GM18520 (cell line): Measurements from ENCODE around the gene BZW2.
"Not testable (repeated sequence)": the region's sequence is repeated elsewhere in the genome, so short reads cannot be mapped to it uniquely, and the experiment has no call there.

Experiments
- ATAC-seq: cut with Tn5 transposase; IDR thresholded peaks from one replicate; pipeline ENCODE4 v1.9.1; 2021; ENCODE audit not compliant: unreplicated experiment

Gene BZW2

DNA sequence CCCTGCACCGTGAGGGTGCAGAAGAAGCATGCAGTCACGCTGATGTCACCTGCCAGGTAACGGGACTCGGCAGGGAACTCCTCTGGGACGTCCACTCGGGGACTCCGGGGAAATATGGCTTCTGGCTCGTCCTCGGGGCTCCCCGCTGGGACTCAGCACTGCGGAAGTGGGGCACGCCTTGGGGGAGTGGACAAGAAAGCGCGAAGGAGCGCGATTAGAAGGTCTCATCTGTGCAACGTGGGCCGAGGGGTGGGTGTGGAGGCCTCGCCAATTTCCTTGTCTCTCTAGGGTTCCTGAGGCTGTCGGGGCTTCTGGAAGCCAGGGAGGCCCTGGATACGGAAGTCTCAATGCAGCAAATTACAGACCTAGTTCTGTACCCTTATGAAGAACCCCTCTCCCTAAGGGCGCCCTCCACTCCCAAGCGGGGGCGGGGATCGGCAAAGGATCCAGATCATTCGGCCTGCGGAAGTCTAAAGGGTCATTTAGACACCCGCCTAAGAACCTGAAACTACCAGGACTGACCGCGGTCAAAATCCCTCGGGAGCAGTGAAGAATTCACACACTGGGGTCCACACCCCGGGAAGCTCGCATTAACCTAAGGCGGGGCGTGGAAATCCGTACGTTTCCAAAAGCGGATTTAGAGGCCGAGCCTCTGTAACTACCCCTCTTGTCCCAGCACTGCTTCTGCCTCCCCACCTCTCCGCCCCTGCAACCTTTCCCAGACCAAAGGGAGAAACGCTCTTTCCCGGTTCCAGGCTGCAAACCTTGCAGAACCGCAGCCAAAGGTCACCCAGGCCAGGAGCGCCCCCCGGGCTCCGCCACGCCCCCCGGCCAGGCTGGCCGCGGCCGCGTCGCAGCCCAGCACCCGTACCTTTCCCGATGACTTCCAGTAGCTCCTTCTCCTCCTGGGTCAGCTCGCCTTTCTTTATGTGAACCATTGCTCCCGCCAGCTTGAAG, 1.1 kb upstream of the BZW2 start:
- no peak for ATAC-seq

DNA sequence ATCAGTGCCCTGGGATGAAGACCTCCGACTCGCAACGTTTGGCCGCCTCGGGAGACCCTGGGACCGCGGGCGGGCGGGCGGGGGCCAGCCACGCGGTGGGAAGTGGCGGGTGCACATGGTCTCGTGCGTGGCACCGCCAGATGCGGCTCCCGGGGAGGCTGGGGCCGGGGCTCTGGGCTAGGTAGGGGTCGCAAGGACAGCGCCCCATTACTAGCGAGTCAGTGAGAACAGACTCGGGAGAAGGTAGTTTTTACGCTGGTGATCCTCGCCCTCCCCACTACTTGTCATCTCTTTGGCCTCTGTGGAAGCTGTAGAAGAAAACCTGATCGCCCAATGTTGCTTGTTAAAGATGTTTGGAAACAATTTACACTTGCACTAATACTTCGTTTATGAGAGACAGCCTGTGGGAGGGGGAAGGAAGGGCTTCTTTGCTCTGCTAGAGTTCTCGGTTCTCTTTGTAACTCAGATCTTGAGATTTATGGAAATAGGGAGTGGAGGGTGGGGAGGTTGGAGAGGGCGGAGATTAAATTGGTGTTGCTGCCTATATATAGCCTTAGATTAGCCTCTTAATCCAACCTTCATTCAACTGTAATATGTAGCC, 591 bp downstream of the BZW2 start:
- ATAC-seq = no peak

DNA sequence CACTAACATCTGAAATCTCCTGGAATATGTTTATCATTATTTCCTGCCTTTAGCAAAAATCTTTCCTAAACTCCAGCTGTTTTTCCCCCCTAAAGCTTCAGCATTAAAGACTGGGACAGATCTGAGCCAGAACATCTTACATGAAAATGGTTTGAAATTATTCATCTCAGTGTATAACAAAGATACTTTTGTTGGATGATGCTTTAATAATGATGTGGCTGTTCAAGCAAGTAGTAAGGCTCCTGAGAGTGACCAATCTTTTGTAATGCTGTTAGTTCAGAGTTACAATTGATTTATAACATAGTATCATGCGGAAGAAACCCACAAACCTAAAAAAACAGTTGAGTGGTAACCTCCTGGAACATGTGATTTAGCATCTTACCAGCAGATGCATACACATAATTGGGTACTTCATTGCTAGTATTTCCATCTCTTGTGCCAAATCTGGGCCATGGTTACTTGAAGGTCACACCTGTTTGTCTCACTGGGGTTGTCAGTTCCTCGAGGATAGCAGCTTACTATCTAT, 1.5 kb downstream of the BZW2 start:
- ATAC-seq = no peak

DNA sequence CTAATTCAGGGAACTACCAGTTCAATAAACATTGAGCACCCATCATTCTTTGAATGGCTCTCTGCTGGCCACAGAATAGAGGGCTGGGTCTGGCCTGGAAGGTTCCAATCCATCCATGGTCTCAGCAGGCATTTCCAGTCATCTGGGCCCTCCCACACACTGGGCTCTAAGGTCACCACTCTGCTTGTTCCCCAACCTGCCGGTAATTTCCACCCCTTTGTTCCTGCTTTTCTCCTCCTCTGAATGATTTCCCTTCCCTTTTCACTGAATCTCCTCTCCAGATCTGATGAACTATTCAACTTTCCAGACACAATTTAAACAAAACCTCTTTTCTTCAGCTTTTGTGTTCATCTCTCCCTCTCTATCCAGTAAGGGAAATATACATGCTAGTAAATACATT, 2.6 kb downstream of the BZW2 start:
- no peak for ATAC-seq

DNA sequence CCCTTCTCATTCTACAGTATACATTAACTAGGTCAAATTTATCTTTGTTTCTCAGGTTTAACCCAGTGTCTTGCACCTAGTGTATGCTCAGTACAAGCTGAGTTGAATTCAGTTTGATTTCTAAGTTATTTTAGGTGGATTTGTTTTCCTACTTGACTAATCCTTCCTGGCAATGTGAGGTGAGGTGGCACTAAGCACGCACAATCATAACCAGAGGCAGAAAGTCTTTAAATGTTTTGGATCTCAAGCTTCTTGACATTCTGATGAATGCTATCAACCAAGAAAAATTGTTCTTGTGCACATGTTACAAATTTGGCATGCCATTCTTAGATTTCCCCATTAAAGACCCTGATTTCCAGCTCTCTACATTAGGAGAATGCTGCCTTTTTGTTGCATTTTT, 3.2 kb downstream of the BZW2 start:
- no peak for ATAC-seq

DNA sequence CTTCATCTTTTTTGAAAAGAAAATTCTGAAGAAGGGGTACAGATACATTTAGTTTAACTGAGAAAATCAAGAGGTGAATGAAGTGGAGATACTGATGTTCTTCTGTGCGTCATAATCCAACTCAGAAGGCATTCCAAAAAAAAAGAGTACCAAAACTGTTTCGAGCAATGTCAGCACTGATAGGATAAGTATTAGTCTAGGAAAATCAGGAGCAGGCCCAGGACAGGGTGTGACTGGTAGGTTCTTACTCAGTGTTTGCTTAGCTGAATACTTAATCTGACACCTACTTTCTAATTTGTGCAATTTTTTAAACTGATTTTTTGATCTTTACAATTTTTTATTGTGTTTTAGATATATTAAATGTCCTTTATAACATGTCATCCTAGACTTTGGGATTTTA, 4.3 kb downstream of the BZW2 start:
- ATAC-seq = no peak

DNA sequence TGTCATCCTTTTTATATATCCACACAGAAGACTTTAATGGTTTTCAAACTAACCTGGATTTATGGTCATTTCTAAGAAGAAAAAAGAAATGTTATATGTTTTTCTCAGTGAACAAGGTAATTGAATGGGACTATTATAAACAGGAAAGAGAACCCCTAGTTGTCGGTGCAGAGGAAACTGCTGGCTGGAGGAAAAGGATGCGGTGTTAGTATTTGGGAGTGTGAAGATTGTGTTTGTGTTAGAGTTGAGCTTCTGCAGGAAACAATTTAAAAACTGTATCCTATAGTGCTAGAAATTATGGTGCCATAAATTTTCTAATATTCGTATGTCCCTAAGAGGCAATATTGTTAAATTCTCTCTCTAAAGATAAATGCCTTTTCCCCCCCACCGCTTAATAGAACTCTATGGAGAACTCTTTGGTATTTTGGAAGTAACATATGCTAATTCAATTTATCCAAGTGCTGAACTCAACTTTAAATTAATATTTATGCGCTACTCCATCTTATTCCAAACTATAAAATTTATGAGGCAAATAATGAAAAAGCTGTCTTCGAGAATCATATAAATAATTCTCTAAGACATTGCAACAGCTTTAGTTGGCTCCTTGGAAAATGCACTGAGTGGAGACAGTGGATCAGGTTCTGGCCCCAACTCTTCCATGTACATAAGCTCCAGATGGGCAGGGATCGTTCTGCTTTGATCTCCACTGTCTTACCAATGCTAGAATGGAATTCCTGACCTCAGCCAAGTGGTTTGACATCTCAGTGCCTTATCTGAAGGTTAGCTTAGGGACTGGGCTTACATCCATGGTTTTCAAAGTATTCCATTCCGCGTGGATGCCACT, 5.6 kb downstream of the BZW2 start:
- no peak for ATAC-seq

DNA sequence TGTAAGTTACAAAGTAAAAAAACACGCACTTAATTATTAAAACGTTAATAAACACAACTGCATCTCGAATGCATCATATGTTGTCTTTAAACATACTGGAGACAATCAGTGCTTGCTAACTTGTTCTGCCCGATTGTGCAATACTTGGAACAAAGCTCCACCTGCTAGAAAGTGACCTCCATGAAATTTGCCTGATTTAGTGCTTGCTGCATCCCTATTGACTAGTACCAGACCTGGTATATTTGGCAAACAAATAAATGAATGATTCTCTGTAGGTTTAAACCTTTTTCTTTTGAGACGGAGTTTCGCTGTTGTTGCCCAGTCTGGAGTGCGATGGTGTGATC, 6.2 kb downstream of the BZW2 start:
- no peak for ATAC-seq

DNA sequence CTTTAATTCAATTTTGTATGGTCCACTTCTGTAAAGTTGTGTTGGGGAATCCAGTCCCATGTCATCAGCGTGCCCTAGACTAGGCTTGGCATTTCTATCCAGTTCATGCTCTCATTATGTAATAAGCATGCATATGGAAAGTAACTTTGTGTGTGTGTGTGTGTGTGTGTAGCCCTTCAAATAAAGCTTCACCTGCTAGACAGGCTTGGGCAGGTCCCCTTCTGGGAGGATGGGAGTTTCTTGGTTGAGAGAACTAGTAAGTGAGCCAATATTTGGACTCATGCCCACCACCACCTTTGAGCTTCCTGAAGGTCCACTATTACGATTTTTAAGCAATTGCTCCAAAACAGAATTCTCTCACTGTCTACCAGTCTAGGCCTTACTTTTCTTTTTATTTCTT, 6.9 kb downstream of the BZW2 start:
- ATAC-seq = no peak

DNA sequence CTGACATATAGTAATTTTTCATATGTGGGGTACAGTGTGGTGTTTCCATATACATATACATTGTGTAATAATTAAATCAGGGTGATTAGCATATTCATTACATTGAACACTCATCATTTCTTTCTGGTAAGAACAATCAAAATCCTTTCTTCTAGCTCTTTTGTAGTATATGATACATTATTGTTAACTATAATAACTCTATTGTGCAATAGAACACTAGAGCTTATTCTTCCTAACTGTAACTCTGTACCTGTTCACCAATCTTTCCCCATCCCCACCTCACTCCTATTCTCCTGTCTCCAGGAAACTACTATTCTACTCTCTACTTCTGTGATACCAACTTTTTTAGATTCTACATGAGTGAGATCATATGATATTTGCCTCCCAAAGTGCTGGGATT, 9.4 kb downstream of the BZW2 start:
- ATAC-seq = no peak

DNA sequence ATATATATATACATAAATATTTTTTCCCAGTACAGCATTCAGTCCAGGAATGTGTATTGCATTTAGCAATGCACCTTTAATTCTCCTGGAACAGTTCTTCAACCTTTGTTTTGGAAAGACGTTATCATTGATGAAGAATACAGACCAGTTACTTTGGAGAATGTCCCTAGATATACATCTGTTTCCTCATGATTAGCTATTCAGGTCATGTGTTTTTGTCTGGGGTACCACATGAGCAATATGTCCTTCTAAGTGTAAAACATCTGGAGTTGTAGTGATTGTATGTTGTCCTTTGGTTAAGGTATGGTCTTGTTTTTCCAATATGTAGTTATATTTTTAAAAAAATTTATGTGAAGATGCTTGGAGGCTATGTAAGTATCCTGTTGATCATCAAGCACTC, 10.2 kb downstream of the BZW2 start:
- no peak for ATAC-seq

DNA sequence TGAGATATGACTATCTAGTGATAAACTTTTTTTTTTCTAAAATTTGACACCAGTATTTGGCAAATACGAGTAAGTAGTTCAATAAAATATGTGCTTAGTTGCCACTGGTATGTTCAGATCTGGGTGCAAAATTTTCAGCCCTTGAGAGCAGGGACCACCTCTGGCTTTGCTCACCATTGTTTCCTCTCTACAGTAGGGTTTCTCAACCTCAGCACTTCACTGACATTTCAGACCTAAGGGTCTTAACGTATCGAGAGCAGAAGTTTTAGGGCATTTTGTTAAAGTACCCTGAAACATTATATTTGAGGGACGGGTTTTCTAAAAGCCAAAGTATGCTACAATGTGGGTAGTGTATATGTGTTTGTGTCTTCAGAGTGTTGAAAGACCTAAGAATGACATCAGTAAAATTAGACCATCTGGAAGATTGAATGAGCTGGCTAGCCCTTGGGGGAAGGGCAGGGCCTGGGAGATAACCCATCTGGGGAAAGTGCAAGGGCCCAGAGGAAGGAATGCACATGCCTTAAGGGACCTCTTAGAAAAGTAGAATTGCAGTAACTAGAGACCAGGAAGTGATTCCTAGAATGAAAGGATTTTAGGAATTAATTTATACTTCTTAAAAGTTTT, 11.8 kb downstream of the BZW2 start:
- ATAC-seq = no peak

DNA sequence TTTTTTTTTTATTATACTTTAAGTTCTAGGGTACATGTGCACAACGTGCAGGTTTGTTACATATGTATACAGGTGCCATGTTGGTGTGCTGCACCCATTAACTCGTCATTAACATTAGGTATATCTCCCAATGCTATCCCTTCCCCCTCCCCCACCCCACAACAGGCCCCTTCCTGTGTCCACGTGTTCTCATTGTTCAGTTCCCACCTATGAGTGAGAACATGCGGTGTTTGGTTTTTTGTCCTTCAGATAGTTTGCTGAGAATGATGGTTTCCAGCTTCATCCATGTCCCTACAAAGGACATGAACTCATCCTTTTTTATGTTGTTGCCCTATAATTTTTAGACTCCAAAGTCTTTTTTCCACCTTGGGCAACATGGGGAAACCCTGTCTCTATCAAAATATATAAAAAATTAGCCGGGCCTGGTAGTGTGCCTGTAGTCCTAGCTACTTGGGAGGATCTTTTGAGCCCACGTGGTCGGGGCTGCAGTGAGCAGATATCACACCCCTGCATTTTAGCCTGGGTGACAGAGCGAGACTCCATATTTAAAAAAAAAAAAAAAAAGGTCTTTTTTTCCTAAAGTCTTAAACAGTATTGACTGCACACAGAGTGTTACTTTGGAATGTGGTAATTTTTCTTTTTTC, 14.0 kb downstream of the BZW2 start:
- ATAC-seq = not testable (repeated sequence)

DNA sequence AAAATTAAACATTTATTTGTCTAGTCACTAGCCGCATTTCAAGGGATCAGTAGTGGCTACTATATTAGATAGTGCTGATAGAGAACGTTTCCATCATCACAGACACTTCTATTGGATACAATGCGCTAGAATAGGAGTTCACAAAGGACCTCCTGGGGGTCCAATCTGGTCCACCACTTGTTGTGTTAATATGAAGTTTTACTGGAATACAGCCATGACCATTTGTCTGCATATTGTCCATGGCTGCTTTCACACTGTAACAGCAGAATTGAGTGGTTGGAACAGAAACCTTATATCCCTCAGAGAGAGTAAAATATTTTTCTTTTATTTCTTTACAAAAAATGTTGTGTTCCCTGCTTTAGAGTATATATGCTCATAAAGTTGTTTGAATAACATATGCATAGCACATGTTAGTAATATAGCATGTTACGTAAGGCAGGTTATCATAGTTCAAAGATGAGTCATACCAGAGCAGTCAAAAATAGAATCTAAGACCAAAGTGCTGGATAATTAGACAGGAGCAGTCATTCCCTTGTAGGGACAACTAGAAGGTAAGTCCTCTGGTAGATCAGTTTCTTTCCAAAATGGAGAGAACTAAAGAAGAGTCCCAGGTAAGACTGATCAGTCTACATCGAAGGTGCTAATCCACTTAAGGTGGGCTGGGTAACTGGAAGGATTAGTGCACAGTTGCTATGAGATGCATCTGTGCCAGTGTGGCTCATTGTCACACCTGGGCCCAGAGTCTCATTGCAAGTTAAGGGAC, 14.9 kb downstream of the BZW2 start:
- ATAC-seq = no peak

DNA sequence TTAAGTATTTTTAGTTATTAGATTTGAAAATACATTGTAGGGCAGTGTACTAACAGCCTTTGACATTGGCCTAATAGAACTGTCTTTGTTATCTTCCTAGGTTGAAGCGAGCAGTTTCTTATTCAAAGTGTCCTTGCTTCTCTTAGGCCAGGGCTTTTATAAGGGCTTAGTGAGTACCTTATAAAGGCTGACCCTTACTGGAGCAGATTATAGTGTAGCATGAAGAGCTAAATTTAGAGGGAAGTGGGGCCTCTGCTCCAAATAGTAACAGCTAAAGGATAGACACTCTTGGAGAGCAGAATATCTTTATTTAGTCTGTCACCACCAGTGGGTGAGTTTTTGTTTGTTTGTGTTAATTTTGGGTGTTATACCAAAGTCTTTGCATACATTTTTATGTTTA, 15.9 kb downstream of the BZW2 start:
- ATAC-seq = no peak

DNA sequence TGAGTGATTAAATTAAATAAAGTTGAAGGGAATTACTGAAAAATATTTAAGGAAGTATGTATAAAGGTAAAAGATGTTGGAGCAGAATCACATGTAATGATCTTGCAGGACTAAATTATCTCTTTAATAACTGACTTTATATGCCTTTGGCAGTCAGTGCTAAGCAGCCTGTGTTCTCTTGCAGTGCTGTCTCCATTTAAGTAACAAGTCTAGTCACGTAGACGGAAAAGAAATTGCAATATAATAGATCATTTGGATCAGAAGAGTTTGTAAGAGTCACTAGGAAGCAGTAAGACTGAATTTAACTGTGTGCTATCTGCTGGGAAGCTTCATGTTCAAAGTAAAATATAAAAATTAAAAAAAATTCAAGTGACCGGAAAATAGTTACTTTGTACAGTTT, 21.4 kb downstream of the BZW2 start:
- no peak for ATAC-seq

DNA sequence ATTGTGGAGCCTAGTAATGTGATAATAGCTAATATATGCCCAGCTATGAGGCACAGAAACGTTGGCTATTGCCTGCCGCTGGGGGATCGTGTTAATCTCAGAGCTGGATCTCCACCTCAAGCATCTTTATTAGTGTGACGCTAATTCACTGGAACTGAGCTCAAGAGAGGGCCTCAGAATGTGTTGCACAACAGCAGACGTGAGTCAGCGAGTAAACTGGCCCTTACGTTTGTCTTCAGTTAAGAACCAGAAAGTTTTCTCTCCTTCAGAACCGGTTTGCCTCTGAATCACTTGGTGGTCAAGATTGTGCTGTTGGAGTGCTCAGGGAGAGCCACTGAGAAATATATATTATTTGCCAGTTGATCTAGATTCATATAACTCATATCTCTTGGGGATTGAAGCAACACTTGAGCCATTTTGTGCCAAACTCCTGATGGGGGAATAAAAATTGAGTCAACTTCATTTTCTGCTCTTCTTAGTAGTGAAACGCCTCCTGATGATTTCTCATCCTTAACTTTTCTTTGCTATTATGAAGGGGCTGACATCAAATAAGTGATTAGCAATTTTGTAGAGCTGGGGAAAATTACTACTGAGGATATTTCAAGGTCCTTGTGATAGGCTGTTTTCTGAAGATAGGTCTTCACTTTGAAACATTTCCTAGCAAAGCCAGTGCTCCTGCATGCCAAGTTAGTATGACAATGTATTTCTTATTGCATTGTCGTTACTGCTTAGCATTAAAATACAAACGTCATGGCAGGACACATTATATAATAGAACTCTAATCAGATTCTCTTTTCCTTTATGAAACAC, 22.3 kb downstream of the BZW2 start:
- ATAC-seq = no peak

DNA sequence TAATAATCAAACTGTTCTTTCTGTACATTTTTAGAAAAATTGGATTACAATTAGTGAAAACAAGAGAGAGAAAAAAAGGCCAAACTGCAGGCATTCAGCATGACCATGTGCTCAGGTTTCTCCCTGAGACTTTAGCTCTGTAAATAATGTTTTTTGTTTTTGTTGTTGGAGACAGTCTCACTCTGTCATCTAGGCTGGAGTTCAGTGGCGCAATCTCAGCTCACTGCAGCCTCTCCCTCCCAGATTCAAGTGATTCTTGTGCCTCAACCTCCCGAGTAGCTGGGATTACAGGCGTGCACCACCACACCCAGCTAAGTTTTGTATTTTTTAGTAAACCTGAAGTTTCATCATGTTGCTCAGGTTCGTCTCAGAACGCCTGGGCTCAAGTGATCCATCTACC, 23.0 kb downstream of the BZW2 start:
- ATAC-seq = no peak

DNA sequence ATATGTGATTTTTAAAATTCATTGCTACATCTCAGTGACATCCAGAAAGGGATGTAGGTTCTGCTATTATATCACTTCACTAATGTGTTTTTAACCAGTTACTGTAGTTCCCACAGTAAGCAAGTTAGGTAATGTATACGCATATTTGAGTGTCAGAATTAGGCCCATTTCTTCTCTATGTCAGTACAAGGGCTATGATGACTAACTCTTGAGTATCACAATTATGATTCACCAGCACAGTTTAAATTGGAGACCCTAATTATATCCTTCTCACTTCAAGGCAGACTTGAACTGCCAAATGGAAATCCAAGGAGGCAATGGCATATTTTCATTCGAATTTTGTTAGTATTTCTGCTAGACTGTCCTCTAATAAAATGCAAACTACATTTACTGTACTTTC, 23.6 kb downstream of the BZW2 start:
- ATAC-seq = no peak
